Tibial nerve (tissue), 4 donors: ENCODE measurements around the gene TUBGCP5.
A peak's percentile ranks its signal among the peaks of the same experiment; 100 is the strongest.

Experiments
- EP300 ChIP-seq, 2 donors: sonication (generic); formaldehyde crosslinking; IDR thresholded peaks; one replicate each; pipeline ENCODE4 v1.6.1; 2017; ENCODE audit warnings: antibody characterized with exemption in 2 of 2, mild to moderate bottlenecking in 1 of 2
- POLR2A ChIP-seq, 2 donors: fragments of 450-650 bp; IDR thresholded peaks; one replicate each; pipeline ENCODE4 v1.6.1; 2017; ENCODE audit warnings: antibody characterized with exemption in 2 of 2, mild to moderate bottlenecking in 2 of 2, moderate library complexity in 2 of 2
- TF ChIP-seq, protein P1 (sequence below), 5 experiments: fragments of 200-600 bp in 3 of 5; fragments of 450-650 bp in 2 of 5; sonication (generic) in 3 of 5; IDR thresholded peaks; one replicate each; pipeline ENCODE4 v1.5.1; 2016 to 2019; ENCODE audit warnings: antibody characterized with exemption in 5 of 5, mild to moderate bottlenecking in 3 of 5, moderate library complexity in 2 of 5

DNA sequence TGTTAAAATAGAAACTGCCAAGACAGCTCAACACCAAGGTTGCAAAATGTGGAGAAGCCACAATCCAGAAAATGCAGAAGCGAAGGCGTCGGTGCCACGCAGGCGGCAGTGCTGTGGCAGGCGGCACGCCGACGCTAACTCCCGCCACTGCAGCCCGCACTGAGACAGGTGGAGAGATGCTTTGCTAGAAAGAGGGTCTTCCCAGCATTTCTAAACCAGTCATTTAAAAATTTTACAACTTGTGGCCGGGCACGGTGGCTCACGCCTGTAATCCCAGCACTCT is 82.5 kb downstream of the TUBGCP5 start:
- TF ChIP-seq, protein P1, sequence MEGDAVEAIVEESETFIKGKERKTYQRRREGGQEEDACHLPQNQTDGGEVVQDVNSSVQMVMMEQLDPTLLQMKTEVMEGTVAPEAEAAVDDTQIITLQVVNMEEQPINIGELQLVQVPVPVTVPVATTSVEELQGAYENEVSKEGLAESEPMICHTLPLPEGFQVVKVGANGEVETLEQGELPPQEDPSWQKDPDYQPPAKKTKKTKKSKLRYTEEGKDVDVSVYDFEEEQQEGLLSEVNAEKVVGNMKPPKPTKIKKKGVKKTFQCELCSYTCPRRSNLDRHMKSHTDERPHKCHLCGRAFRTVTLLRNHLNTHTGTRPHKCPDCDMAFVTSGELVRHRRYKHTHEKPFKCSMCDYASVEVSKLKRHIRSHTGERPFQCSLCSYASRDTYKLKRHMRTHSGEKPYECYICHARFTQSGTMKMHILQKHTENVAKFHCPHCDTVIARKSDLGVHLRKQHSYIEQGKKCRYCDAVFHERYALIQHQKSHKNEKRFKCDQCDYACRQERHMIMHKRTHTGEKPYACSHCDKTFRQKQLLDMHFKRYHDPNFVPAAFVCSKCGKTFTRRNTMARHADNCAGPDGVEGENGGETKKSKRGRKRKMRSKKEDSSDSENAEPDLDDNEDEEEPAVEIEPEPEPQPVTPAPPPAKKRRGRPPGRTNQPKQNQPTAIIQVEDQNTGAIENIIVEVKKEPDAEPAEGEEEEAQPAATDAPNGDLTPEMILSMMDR (IDR thresholded peaks at IDR 0.05): no peak
- TF ChIP-seq POLR2A (IDR thresholded peaks at IDR 0.05) (no peak), EP300 (IDR thresholded peaks at IDR 0.05) (peak in 1 of 2 donors; percentile 25)
